Right kidney (tissue), 1 donor: ENCODE data around the gene TINAGL1.

ENCODE experiments used
- DNase-seq: peaks from one replicate; pipeline ENCODE4 v3.0.0-alpha.2; 2016

TINAGL1 gene

DNA sequence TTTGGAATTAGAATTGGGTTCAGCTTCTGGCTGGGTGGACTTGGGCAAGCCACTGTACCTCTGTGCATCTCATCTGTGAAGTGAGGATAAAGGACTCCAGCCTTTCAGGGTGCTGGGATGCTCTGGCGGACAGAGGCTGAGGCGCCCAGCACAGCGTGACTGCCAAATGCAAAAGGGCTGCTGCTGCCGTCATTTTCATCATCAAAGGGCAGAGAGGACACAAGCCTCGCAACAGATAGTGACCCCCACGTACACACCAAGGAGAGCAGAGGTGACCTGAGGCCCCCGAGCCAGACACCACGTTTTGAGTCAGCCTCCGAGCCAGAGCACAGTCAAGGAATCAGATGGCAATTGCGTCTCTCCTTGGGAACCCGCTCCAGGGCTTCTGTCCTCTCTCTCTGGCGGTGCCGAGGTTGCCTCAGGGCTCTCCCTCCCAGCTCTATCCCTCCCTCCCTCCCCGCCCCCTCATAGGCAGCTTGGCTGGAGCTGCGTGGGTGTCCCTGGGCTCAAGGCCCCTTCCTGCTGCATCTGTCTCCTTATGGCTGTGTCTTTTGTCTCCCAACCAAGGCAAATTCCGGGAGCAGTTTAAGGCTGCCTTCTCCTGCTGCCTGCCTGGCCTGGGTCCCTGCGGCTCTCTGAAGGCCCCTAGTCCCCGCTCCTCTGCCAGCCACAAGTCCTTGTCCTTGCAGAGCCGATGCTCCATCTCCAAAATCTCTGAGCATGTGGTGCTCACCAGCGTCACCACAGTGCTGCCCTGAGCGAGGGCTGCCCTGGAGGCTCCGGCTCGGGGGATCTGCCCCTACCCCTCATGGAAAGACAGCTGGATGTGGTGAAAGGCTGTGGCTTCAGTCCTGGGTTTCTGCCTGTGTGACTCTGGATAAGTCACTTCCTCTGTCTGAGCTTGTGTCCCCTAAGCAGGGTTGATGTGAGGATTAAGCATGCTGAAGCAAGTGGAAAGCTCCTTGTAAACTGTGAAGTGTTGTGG is 50.2 kb downstream of the TINAGL1 start:
- DNase-seq, result no peak

DNA sequence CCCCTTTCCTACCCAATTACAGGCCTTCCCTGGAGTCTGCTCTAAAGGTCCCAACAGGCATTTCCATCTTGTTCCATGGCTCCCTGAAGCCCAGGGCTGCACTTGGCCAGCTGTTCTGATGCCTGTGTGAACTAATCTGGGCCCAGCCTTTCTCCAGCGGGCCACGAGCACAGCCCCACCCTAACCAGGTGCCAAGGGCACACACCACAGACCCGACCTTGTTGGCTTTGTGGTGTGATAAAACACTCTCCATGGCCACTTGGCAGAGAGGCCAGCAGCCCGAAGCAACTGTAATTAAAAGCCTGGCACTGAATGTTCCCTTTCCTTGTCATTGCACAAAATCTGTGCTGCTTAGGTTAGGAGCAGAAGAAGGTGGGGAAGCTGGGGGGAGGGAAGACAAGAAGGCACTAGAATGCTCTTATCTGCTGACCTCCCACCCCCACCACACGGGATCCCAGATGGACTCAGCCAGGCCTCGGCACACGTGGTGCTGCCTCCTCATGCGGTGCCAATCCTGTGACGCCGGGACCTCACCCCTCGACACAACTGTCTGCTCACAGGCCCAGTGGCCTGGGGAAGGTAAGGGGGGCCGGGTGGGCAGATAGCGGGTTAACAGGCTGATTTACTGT is 51.1 kb downstream of the TINAGL1 start:
- no peak for DNase-seq

DNA sequence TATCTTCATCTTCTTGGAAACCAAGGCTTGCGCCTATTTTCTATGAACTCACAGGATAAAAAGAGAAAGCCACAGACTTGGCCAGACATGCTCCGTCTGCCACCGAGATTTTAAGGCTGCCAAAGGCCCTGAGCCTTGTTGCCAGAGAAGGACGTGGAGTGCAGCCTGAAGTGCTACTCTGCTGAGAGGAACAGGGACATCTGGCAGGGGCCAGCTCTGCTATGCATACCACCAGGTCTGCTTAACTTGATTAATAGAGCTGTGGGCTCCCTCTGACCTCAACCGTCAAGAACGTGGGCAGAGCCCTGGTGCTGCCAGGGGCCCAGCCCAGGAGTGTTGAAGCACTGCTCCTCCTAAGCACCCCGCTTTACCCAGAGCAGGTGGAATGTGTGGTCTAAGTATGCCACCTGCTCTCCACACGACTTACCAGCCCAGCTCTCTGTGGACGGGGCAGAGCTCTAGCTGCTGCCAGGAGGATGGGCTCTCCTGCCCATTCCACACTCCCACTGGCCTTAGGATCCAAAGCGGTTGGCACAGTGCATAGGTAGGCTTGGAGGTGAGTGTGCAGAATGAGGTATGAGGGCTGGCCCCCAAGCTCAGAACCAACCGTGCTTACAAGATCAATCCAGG is 51.7 kb downstream of the TINAGL1 start:
- no peak for DNase-seq

DNA sequence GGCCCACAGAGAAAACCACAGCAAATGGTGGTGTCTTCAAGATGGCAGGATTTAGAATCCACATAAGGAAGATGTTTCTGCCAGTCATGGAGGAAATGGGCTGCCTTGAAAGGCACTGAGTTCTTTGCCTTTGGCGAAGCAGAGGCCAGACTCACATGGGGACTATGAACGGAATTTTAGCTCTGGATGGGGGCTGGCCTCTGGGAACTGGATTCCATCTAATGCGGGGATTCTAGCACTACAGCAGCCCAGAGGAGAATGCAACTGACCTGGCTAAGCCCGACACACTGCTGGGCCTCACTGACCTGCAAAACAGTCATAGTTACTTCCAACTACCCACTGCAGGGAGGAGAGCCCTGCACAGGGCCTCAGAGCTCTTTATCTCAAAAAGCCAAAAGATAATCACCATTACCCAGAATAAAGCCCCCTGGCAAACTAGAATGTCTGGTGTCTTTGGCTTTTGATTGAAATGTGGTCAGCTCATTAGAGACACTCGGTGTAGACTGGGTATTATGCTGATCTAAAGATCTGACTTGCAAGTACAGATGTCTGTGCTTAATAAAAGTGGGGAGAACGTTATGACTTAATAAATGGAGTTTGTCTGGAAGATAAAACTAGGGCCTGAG is 52.7 kb downstream of the TINAGL1 start:
- no peak for DNase-seq

DNA sequence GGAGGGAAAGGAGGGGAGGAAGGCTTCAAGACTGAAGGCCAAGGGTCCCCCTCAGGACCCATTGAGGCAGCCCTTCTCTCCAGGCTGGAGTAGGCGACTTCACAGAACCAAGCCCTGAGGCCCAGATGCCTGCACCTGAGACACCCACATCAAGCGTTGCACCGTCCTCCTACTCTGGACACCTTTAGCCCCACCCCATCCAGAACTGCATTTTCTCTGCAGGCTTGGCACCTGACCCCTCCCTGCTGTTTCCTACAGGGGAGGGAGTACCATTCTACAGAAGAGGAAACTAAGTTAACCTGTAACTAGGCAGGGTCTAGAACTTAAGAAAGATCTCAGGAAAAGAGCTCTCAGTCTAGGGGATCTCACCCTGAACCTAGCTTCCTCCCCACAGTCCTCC is 56.3 kb downstream of the TINAGL1 start:
- no peak for DNase-seq

DNA sequence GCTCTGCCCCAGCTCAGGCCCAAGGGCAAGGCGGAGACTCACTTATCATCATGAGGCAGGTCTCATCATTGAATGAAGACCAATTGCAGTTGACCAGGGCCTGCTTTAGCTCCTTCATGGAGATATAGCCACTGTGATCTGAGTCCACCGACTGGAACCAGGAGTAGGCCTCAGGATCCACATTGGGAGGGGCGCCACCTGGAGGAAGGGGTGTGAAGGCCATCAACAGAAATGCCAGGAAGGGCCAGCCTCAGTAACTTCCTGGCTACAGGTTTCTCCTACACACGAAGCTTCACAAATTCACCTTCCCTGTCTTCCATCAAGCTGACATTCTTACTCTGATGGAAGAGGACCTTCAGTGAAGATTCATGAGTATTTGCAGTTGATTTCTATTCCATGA is 56.8 kb downstream of the TINAGL1 start:
- DNase-seq, result no peak
